HUDEP-2 (cell line): ENCODE data around the gene CCNYL1.
A peak's percentile ranks its signal among the peaks of the same experiment; 100 is the strongest.
"Not testable (repeated sequence)": the region's sequence is repeated elsewhere in the genome, so short reads cannot be mapped to it uniquely, and the experiment has no call there.

ENCODE experiments used
- DNase-seq, 76 experiments: peaks; one replicate each; lab custom pipeline; 2025; ENCODE audit not compliant: unreplicated experiment in 76 of 76; lab: John Stamatoyannopoulos, UW

Gene CCNYL1

DNA sequence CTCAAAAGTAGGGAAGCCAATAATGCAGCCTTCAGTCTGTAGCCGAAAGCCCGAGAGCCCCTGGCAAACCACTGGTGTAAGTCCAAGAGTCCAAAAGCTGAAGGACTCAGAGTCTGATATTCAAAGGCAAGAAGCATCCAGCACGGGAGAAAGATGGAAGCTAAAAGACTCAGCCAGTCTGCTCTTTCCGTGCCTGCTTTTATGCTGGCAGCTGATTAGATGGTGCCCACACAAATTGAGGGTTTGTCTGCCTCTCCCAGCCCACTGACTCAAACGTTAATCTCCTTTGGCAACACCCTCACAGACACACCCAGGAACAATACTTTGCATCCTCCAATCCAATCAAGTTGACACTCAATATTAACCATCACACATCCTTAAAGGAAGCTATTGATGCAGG, 14.5 kb upstream of the CCNYL1 start:
- DNase-seq: not testable (repeated sequence)

DNA sequence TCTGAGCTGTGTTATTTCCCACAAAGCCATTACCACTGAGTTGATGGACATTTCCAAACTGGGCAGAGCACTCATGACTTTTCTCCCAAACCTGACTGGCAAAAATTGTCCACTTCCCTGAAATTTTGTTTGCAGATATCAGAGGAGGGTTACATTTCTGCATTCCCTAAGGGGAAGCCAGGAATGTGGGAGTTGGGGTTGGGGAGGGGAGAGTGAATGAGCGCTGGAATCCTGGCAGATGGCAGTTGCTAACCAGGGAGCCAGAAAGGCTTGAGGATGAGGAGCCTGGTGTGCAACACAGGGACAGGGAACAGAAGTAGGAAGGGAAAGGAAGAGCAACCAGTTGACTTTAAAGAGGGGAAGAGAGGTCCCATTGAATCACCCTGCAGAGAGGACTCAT, 14.0 kb upstream of the CCNYL1 start:
- no peak for DNase-seq

DNA sequence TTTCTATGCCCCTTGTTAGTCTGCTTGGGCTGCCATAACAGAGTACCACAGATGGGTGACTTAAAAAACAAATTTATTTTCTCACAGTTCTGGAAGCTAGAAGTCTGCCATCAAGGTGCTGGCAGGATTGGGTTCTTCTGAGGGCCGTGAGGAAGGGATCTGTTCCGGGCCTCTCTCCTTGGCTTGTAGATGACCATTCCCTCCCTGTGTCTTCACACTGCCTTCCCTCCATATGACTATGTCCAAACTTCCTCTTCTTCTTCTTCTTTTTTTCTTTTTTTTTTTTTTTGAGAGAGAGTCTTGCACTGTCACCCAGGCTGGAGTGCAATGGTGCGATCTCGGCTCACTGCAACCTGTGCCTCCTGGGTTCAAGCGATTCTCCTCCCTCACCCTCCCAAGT, 13.1 kb upstream of the CCNYL1 start:
- DNase-seq: no peak

DNA sequence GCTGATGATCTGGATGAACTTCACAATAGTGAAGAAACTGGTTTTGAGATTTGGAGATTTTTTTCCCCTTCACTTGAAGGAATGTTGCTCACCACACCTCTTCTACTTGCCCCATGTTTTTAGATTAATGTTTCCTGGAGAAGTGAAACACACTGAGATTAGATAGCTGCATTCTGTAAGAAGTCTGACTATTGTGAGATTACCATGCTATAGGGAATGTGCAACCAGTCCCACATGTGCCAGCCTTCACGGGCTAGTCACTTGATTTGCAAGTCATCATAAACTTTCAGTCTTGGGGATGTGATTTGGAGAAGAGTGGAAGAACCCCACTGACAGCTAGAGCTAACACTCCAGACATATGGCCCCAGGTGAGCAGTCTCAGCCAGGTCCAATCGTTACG, 7.4 kb upstream of the CCNYL1 start:
- DNase-seq: no peak

DNA sequence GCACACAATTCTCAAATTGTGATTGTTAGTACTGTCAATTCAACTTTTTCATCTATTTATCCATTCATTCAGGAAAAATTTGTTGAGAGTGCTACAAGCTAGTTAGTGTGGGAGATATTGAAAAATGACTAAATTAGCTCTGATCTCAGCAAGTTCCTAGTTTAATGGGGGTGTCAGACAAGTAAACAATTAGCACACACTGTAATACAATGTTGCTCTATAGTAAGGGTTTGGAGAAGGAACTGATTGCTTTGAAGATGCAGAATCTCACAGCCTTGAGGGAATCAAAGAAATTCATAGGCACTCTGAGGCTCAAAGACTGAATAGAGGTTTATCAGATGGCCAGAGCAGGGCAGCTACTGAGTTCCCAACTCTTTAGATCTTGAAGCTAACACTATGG, 6.8 kb upstream of the CCNYL1 start:
- no peak for DNase-seq

DNA sequence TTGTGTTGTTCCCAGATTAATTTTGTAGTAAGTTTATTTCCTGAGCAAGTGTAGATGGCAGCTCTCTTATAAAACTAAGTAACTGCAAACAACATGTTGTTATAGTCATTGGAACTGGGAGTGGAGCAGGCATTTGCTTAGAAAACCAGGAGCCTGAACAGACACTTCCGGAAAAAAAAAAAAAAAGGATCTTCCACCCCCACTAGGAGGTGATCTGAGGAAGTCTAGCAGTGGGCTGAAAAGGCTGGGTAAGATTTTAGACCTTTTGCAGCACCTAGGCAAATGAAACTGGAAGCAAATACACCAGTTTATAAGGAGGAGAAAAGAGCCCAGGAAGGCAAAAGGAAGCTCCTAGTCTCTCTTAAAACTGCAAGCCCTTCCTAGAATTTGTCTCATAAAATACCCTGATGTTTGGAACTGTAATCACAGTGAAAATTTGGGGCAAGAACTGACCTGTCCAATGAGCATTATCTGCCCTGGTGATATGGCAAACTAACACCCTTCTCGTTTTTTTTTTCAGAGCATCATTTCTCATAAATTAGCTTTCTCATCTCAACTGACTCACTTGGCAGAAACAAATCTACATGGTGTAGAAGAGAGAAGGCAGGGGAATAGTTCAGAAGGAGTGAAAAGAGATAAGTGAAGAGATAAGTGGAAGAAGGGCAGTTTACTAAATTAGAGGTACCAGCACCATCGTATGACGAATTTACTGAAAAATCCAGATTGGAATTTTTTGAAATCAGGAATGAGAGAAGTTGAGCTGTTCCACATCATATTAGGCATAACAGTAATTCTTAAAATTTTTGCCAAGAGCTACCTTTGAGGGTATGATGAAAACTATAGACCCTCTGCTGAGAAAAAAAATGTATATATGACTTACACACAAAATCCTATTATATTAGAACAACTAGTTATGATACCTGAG, 4.2 kb upstream of the CCNYL1 start:
- DNase-seq: no peak

DNA sequence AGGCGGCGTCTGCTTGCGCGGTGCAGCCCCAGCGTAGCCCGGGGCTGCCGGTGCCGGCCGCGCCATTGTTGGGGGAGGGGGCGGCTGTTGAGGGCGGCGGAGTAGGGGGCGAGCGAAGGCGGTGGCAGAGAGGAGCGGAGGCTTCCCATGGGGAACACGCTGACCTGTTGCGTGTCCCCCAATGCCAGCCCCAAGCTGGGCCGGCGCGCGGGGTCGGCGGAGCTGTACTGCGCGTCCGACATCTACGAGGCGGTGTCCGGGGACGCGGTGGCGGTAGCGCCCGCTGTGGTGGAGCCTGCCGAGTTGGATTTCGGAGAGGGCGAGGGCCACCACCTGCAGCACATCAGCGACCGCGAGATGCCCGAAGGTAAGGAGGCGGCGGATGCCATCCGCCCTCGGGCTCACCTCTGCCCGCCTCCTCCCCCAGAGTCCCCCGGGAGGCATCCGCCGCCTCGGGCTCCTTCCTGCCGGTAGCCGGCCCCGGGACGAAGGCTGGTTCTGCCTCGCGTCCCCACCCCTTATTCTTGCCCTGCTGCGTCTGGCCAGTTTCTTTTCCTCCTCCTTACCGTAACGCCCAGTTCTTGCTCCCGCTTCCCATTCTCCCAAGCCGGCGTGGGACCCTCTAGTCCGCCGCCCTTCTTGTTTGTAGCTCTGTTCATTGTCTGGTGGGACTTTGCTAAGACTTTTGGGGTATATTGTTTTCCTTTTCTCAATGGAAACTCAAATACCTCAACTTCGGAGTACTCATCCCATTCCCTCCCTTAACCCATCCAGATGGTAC, 500 bp downstream of the CCNYL1 start:
- peak in 20 of 76 experiments; percentile 3 to 53 (median 32) for DNase-seq

DNA sequence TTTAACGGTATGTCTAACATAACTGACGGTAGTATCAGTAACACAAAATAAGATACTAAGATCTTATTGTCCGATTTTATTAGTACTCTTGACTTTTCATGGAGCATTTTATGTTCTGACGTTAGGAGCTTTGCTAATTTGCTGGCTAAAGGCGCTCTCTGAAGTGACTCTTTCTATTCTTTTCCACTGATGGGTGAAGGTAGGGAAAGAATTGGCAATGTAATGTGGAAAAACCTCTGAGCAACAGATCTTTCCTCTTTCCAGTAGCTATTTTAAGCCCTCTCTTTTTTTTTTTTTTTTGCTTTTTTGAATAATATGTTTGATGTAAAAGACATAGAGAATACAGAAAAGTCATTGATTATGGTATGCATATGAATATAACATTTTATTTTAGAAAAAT, 4.6 kb downstream of the CCNYL1 start:
- no peak for DNase-seq

DNA sequence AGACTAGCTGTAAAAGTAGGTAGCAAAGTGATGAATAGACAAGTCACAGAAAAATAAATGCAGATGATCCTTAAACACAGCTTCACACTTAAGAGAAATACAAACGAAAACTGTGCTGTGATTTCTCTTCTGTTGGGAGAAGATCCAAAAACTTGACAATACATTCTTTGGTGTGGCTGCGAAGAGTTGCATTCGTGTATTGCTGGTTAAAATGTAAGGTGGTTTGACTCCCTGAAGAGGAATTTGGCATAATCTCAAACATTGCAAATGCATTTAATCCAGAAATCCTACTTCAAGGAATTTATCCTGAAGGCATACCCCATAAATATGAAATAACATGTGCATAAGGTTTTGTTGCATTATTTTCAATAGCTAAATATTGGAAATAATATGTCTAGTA, 7.1 kb downstream of the CCNYL1 start:
- DNase-seq: no peak

DNA sequence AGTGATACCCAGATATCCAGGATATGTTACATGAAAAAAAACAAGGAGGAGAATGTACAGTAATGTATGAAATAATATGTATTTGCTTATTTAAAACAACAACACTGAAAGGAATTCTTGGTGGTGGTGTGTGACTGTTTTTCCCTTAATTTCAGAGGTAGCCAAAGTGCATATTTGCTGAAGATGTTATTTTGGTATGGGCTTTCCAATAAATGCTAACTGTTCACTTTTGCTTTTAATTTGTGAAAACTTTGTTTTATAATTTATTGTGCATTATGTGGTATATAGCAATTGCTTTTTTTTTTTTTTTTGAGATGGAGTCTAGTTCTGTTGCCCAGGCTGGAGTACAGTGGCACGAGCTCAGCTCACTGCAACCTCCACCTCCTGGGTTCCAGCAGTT, 7.6 kb downstream of the CCNYL1 start:
- no peak for DNase-seq

DNA sequence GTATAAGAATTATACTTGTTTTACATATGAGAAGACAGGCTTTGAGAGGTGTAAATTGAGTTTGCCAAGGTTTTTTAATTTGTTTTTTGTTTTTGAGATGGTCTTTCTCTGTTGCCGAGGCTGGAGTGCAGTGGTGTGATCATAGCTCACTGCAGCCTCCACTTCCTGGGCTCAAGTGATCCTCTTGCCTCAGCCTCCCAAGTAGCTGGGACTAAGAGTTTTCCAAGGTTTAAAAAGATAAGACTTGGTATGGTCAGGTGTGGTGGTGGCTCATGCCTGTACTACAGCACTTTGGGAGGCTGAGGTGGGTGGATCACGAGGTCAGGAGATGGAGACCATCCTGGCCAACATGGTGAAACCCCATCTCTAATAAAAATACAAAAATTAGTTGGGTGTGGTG, 8.2 kb downstream of the CCNYL1 start:
- DNase-seq: not testable (repeated sequence)

DNA sequence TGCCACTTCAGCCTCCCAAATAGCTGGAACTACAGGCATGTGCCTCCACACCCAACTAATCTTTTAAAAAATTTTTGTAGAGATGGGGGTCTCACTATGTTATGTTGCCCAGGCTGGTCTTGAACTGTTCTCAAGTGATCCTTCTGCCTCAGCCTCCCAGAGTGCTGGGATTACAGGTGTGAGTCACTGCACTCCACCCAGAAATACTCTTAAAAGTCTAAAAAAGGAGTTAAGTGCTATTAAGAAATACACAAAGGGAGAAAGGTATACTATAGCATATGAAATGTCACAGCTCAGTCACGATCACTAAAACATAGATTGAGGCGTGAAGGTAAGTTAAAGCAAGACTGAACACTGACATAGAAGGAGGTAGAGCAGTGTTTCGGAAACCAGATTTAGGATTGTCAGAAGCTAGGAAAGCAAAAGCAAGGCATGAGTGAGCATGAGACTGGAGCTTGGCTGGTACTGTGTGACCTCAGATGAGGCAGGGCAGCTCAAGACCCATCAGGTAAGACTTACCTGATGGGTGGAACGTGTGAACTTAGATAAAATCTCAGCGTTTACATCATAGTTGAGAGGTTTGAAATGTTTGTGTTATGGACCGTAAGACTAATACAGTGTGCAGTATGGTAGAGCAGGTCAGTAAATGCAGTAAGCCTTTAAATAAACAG, 9.2 kb downstream of the CCNYL1 start:
- DNase-seq: no peak

DNA sequence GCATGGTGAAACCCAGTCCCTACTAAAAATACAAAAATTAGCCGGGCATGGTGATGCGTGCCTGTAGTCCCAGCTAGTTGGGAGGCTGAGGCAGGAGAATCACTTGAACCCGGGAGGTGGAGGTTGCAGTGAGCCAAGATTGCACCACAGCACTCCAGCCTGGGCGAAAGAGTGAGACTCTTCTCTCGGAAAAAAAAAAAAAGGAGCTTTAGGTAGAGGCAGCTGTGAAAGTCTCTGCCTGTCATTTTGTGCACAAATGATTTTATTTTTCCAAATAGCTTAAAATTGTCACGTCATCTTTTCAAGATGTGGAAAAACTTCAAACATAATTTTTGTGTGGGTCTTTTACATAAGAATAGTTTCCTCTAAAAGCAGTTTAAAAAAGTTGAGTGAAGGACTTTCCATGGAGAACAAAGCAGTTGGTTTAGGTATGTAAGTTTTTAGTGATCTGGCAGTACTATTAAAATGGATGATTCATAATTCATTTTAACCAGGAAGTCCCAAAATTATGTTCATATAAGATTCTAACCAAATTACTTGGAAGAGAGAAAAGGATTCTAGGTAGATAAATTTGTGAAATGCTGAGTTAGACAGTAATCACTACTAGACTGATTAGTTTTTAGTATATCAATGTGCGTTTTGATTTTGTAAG, 11.5 kb downstream of the CCNYL1 start:
- no peak for DNase-seq

DNA sequence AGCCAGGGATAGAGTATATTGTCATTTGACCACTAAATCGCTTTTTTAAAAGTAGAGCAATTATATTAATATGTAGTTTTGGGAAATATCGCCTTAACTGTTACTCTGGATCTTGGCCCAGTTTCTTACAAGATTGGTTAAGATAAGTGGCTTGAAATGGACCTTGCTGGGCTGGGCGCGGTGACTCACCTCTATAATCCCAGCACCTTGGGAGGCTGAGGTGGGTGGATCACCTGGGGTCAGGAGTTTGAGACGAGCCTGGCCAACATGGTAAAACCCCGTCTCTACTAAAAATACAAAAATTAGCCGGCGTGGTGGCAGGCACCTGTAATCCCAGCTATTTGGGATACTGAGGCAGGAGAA, 12.0 kb downstream of the CCNYL1 start:
- DNase-seq: not testable (repeated sequence)

DNA sequence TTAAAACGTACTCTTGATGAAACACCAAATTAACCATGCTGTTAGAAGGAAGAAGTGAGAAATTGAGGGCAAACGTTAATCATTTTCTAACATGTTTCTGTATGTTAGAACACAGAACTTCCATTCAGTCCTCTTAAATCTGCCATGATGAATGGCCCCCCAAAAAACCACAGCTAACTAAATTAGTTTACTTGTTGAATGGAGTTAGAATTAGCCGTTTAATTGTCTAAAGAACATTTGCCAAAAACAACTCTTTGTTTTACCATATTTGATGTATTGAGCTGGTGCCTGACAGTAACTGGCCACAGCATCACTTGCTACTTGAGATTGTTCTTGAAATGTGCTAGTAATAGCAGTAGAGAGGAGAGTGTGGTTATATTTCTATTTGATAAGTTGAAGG, 12.7 kb downstream of the CCNYL1 start:
- DNase-seq: no peak

DNA sequence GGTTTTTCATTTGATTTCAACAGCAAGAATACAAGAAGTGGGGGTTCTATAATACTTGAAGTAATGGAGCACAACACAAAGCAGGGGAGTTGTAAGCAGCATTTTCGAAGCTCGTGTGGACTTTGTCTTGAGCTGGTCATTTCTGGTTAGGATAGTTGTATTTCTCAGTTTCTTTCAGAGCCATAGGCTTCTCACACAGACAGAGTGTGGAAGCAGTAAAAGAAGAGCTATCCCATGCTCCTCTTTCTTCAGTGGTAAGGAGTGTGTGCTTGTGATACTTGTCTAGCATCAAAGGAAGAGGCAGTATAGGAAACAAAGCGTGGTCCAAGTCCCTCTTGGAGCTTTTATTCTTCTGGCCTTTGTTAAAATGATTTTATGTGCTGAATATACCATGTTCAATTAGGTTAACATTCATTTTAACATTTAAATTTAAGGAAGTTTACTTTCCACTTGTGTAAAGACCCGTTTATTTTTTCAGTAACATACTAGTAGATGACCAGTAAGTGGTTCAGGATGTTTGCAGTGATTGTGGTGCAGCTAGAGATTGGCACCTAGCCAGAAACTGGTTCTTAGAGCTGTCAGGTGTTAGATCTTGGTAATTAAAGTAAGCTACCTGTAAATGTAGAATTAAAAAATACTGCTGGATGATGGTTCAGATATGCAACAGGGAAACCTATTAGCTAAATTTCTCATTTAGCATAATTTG, 14.6 kb downstream of the CCNYL1 start:
- DNase-seq: no peak

DNA sequence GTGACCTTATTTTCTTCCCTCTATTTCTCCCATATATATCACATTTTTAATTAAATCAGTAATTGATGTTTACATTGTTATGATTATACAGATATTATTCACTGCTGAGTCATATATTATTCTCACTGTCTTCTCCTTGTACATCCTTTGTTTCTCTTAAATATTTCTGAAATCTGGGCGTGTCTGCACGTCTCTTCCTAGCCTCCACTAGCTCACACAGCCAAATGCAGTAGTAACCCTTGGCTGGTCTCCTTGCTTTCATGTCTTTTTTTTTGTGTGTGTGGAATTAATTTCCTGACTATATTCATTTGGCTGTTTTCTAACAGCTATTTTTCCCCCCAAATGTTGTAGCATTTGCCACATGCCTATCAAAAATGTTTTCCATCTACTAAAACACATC, 15.8 kb downstream of the CCNYL1 start:
- DNase-seq: no peak

DNA sequence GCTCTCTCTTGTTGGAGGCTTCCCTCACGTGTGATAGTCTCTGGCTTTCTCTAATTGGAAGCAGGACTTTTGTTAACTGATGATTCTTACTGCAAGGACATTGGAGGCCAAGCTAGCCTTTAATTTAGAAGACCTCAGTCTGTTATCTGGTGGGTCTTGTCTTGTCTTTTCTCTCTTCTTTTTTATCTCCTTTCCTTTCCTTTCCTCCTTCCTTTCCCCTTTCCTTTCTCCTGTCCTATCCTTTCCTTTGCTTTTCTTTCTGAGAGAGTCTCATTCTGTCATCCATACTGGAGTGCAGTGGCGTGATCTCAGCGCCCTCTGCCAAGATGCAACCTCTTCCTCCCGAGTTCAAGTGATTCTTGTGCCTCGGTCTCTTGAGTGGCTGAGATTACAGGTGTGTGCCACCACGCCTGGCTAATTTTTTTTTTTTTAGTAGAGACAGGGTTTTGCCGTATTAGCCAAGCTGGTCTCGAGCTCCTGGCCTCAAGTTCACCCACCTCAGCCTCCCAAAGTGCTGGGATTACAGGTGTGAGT, 18.1 kb downstream of the CCNYL1 start:
- no peak for DNase-seq

DNA sequence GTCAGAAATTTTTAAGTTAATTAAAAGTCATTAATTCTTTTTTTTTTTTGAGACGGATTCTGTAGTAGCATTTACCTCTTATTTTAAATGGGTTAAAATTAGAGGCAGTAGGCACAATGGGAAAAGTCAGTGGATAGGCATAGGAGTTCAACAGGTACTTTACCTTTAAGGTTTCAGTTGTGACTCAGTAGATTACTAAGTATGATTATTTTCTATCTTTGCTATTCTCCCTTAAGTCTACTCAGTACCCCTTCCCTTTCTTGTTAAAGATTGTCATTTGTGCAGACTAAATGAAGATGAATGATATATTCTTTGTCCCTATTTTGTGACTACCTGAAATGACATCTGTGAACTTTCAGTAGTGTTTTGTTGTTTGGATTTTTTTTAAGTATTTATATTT, 19.7 kb downstream of the CCNYL1 start:
- no peak for DNase-seq

DNA sequence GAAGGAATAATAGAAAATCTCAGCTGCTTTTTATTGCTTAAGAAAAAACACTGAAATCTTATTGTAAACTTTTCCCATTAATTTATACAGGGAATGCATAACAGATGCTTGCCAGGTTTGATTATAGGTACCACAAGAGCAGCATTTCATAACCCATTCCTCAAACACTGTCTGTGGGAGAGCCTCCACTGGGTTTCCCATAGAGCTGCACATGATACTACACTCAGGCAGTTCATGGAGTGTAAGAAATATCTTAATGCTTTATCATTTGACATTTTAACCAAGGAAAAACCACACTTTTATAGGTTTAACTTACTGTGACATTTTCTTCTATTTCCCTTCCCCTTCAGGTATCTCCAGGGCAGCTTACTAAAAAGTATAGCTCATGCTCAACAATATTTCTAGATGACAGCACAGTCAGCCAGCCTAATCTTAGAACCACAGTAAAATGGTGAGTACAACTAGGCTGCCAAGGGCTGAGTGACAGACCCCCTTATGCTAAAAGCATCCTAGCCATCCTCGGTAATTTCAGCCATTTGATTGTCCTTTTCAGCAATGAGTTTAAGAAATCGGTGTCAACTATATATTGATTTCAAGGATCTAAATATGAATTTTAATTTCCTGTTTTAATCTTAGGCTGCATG, 22.3 kb downstream of the CCNYL1 start:
- no peak for DNase-seq
